Ovary (tissue), 3 donors: ENCODE results near the gene TBX4.

ENCODE experiments used
- EP300 ChIP-seq: sonication (generic); formaldehyde crosslinking; IDR thresholded peaks from one replicate; pipeline ENCODE4 v1.6.1; 2017; ENCODE audit warnings: antibody characterized with exemption
- POLR2A ChIP-seq: fragments of 450-650 bp; IDR thresholded peaks from one replicate; pipeline ENCODE4 v1.6.1; 2017; ENCODE audit warnings: antibody characterized with exemption, mild to moderate bottlenecking, moderate library complexity
- TF ChIP-seq, protein P1 (sequence below), 3 donors: fragments of 450-650 bp in 2 of 3; fragments of 200-600 bp in 1 of 3; IDR thresholded peaks; one replicate each; pipeline versions ENCODE4 v1.5.1 to v1.8.0; 2016 to 2022; ENCODE audit warnings: antibody characterized with exemption in 3 of 3, mild to moderate bottlenecking in 1 of 3
- donor health status: DM: no; HTN: no; CAD: no.

DNA sequence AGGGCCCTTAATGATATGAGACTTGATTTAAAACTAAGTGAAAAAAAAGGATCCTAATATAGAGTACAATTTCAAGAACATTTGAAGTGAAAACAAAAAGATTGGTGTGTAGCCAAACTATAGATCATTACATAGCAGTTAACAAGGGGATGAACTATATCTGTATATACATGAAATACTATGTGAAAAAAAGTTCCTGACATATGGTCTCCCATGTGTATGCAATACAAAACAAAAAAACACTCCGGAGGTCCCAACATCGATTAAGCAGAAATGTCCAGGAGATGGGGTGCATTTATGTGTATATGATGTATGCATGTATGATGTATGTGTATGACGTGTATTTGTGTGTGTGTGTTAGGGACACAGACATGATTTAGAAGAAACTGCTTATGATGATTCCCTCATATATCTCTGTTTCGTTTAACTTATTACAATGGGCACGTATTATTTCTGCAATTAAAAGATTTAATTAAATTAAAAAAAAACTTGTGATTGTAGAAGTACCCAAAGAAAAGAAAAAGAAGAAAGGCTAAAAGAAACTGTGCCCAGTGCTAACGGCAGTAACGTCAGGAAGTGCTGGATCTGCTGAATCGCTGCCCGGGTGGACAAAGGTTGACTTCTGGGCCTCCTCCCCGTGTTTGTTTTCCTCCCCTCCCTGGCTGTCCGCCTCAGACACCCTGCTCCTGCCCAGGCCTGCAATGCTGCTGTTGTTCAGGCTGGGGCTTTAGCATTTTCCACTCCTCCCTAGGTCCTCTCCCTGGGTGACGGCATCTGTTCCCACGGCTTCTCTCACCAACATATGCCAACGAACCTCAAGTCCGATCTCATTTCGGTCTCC is 36.9 kb downstream of the TBX4 start:
- TF ChIP-seq, protein P1, sequence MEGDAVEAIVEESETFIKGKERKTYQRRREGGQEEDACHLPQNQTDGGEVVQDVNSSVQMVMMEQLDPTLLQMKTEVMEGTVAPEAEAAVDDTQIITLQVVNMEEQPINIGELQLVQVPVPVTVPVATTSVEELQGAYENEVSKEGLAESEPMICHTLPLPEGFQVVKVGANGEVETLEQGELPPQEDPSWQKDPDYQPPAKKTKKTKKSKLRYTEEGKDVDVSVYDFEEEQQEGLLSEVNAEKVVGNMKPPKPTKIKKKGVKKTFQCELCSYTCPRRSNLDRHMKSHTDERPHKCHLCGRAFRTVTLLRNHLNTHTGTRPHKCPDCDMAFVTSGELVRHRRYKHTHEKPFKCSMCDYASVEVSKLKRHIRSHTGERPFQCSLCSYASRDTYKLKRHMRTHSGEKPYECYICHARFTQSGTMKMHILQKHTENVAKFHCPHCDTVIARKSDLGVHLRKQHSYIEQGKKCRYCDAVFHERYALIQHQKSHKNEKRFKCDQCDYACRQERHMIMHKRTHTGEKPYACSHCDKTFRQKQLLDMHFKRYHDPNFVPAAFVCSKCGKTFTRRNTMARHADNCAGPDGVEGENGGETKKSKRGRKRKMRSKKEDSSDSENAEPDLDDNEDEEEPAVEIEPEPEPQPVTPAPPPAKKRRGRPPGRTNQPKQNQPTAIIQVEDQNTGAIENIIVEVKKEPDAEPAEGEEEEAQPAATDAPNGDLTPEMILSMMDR (IDR thresholded peaks at IDR 0.05) = no peak
- TF ChIP-seq POLR2A (no peak), EP300 (no peak)
